ENCODE data around the gene DPP4. TPM values are rescaled to one million over a fixed set of nuclear protein-coding genes. Genes with fewer than 3 reads are reported as not detected.

DPP4 gene
- total RNA-seq, 1 donor from 2014 or later, result 0.82 TPM

DNA sequence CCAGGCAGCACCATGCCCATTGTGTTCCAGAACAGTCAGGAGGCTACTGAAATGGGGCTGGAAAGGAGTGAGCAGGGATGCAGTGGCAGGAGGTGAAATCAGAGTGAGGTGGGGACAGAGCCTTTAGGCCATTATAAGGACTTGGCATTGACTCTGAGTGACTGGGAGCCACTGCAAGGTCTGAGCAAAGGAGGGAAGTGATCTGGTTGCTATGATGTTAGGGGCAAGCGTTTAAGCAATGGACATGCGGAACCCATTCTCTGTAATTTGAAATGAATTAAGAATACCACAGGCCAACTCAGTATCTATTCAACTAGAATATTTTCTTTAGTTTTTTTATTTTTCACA is 98.2 kb downstream of the DPP4 start:
- TF ChIP-seq, protein P1, sequence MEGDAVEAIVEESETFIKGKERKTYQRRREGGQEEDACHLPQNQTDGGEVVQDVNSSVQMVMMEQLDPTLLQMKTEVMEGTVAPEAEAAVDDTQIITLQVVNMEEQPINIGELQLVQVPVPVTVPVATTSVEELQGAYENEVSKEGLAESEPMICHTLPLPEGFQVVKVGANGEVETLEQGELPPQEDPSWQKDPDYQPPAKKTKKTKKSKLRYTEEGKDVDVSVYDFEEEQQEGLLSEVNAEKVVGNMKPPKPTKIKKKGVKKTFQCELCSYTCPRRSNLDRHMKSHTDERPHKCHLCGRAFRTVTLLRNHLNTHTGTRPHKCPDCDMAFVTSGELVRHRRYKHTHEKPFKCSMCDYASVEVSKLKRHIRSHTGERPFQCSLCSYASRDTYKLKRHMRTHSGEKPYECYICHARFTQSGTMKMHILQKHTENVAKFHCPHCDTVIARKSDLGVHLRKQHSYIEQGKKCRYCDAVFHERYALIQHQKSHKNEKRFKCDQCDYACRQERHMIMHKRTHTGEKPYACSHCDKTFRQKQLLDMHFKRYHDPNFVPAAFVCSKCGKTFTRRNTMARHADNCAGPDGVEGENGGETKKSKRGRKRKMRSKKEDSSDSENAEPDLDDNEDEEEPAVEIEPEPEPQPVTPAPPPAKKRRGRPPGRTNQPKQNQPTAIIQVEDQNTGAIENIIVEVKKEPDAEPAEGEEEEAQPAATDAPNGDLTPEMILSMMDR (conservative IDR thresholded peaks at IDR 0.05), result no peak
- no peaks in the 10 kb centered on the region for H3K27me3 Mint-ChIP-seq (ENCODE audit: low read depth)
- H3K9me3 Mint-ChIP-seq, result no peaks in the 10 kb centered on the region
- H3K4me3 Mint-ChIP-seq, result no peak overlapping the region
- H3K36me3 Mint-ChIP-seq (ENCODE audit: low read depth), result no peaks in the 10 kb centered on the region
- no peak overlapping the region for H3K27ac Mint-ChIP-seq (ENCODE audit: unreplicated experiment)
- DNase-seq (ENCODE audit: low read depth, low spot score), result no peak
- peaks cover 4% of the 10 kb centered on the region for H3K4me1 Mint-ChIP-seq

- H3K27ac Mint-ChIP-seq (ENCODE audit: unreplicated experiment), result no peak overlapping the region
- no peaks in the 10 kb centered on the region for H3K9me3 Mint-ChIP-seq
- H3K27me3 Mint-ChIP-seq (ENCODE audit: low read depth), result no peaks in the 10 kb centered on the region
- no peaks in the 10 kb centered on the region for H3K36me3 Mint-ChIP-seq (ENCODE audit: low read depth)
- peaks cover 4% of the 10 kb centered on the region for H3K4me1 Mint-ChIP-seq
- TF ChIP-seq, protein P1 (conservative IDR thresholded peaks at IDR 0.05), result no peak
- no peak overlapping the region for H3K4me3 Mint-ChIP-seq
- DNase-seq (ENCODE audit: low read depth, low spot score), result no peak
Observed at GRCh38 chr2:161975062-161975812, 98.8 kb downstream of the DPP4 start.

GRCh38 chr2:161974461-161974860 is 99.6 kb downstream of the DPP4 start:
- no peaks in the 10 kb centered on the region for H3K9me3 Mint-ChIP-seq
- TF ChIP-seq, protein P1 (conservative IDR thresholded peaks at IDR 0.05), result no peak
- H3K27ac Mint-ChIP-seq (ENCODE audit: unreplicated experiment), result no peak overlapping the region
- H3K36me3 Mint-ChIP-seq (ENCODE audit: low read depth), result no peaks in the 10 kb centered on the region
- no peak for DNase-seq (ENCODE audit: low read depth, low spot score)
- H3K4me3 Mint-ChIP-seq, result no peak overlapping the region
- peaks cover 4% of the 10 kb centered on the region for H3K4me1 Mint-ChIP-seq
- H3K27me3 Mint-ChIP-seq (ENCODE audit: low read depth), result no peaks in the 10 kb centered on the region

GRCh38 chr2:161972866-161973265 is 101.1 kb downstream of the DPP4 start:
- TF ChIP-seq, protein P1 (conservative IDR thresholded peaks at IDR 0.05), result no peak
- Mint-ChIP-seq H3K9me3 (no peaks in the 10 kb centered on the region), H3K36me3 (ENCODE audit: low read depth) (no peaks in the 10 kb centered on the region), H3K4me1 (peaks cover 4% of the 10 kb centered on the region), H3K4me3 (no peak overlapping the region), H3K27ac (ENCODE audit: unreplicated experiment) (no peak overlapping the region), H3K27me3 (ENCODE audit: low read depth) (no peaks in the 10 kb centered on the region)
- no peak for DNase-seq (ENCODE audit: low read depth, low spot score)

GRCh38 chr2:161972232-161972631 is 101.8 kb downstream of the DPP4 start:
- Mint-ChIP-seq H3K27ac (ENCODE audit: unreplicated experiment) (no peak overlapping the region), H3K4me3 (no peak overlapping the region), H3K36me3 (ENCODE audit: low read depth) (no peaks in the 10 kb centered on the region)

More at GRCh38 chr2:161972232-161972631, 101.8 kb downstream of the DPP4 start:
- Mint-ChIP-seq H3K9me3 (no peaks in the 10 kb centered on the region), H3K27me3 (ENCODE audit: low read depth) (no peaks in the 10 kb centered on the region), H3K4me1 (peaks cover 4% of the 10 kb centered on the region)
- TF ChIP-seq, protein P1 (conservative IDR thresholded peaks at IDR 0.05), result no peak
- no peak for DNase-seq (ENCODE audit: low read depth, low spot score)

Measured in neural crest cell (in vitro differentiated cells).